ENCODE data around the gene MARK1. TPM values are rescaled to one million over a fixed set of nuclear protein-coding genes. Genes with fewer than 3 reads are reported as not detected.

Gene MARK1
- total and polyA plus RNA-seq, 2 of the 13 experiments (the other 11 are each of a cell fraction or from before 2014, with no cell fraction given), result not detected

- TF ChIP-seq ZNF318 (CRISPR knock-in tag; IDR thresholded peaks at IDR 0.05) (no peak), ZUFSP (CRISPR knock-in tag; IDR thresholded peaks at IDR 0.05; ENCODE audit: borderline replicate concordance) (no peak)
Measured at GRCh38 chr1:220652995-220653394, 125.1 kb downstream of the MARK1 start (continued).

DNA sequence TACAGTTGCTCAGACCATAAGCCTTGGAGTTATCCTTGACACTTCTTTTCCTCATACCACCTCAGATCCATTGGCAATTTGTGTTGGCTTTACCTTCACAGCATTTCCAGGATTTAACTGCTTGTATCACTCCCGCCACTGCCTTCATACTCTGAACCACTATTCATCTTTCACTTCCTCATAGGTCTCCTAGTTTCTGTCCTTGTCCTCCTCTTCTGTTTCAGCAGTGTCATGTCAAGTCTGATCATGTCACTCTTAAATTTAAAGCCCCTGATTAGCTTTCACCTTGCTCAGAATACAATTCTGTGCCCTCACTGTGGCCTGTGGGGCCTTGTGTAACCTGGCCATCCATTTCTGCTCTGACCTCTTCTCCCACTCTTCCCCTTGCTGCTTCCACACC is 127.6 kb downstream of the MARK1 start:
- ATAC-seq (no peak), DNase-seq (ENCODE audit: low spot score) (no peak), FAIRE-seq (no peak)
- Histone ChIP-seq H3K27ac (ENCODE audit: extremely low read length, insufficient read depth, low read length) (no peak overlapping the region), H3K79me2 (ENCODE audit: insufficient read depth, low read length) (no peaks in the 10 kb centered on the region), H3K9ac (ENCODE audit: insufficient read depth, low read depth, low read length) (no peak overlapping the region), H3K9me3 (ENCODE audit: low read length) (no peaks in the 10 kb centered on the region), H3K36me3 (replicated peaks in 1 of 2; ENCODE audit: control insufficient read depth in 1 of 2, insufficient read depth in 2 of 2, low read length in 2 of 2) (no peaks in the 10 kb centered on the region), H3K4me2 (ENCODE audit: low read depth, low read length) (no peak overlapping the region), H3K4me3 (replicated peaks in 1 of 3; ENCODE audit: insufficient read depth in 1 of 3, low read depth in 2 of 3, low read length in 3 of 3) (no peak overlapping the region), H3K4me1 (ENCODE audit: insufficient read depth, low read length) (no peaks in the 10 kb centered on the region), H3K27me3 (ENCODE audit: control insufficient read depth in 1 of 2, insufficient read depth in 2 of 2, low read length in 2 of 2) (peaks cover 0 to 8% of the 10 kb centered on the region in 2 experiments; a peak in 2 of 5 replicates), H4K20me1 (ENCODE audit: insufficient read depth, low read length) (no peaks in the 10 kb centered on the region), H2AFZ (ENCODE audit: low read length) (no peak overlapping the region)
- no peak for TF ChIP-seq NFATC3 (CRISPR knock-in tag; IDR thresholded peaks at IDR 0.05)
- TF ChIP-seq ZNF256 (CRISPR knock-in tag; conservative IDR thresholded peaks at IDR 0.05), result no peak
- TF ChIP-seq DR1 (CRISPR knock-in tag; IDR thresholded peaks at IDR 0.05), result no peak
- no peak for TF ChIP-seq ZNF564 (CRISPR knock-in tag; IDR thresholded peaks at IDR 0.05)
- intact Hi-C loops (cut with micrococcal nuclease; ENCODE audit: unreplicated experiment), result no loop called here
- in situ Hi-C loops (cut with HindIII; ENCODE audit: extremely low pct_ligation_motif_present, low pct_unique_long_range_greater_than_20kb), result no loop called here
- BruUV-seq (replicated peaks), result no TSS peak
- ChIA-PET POLR2A (no interaction called here), CTCF (ENCODE audit: low intra/inter-chr PET ratio, low total read pairs) (no interaction called here)
- 24% methylated on average over 1 of the region's 1 CpG for WGBS (ENCODE audit: low lambda C conversion rate)
